NCI-H2196 (cell line): ENCODE data around the gene HMCN2.
"Not testable (repeated sequence)": the region's sequence is repeated elsewhere in the genome, so short reads cannot be mapped to it uniquely, and the experiment has no call there.

Experiments
- DNase-seq: peaks from one replicate; lab custom pipeline; 2025; ENCODE audit not compliant: unreplicated experiment; lab: John Stamatoyannopoulos, UW

The HMCN2 gene

GRCh38 chr9:130426883-130427282 lies 161.3 kb downstream of the HMCN2 start:
- DNase-seq: peak; percentile 5

GRCh38 chr9:130427326-130427725 lies 161.8 kb downstream of the HMCN2 start:
- no peak for DNase-seq

GRCh38 chr9:130428086-130428665 lies 162.6 kb downstream of the HMCN2 start:
- no peak for DNase-seq

- DNase-seq: no peak
Observed at GRCh38 chr9:130429381-130429780, 163.8 kb downstream of the HMCN2 start.

- no peak for DNase-seq
Observed at GRCh38 chr9:130429831-130430230, 164.3 kb downstream of the HMCN2 start.

- no peak for DNase-seq
Observed at GRCh38 chr9:130430232-130430631, 164.7 kb downstream of the HMCN2 start.

GRCh38 chr9:130430734-130431535 lies 165.4 kb downstream of the HMCN2 start:
- DNase-seq: no peak

- DNase-seq: no peak
Observed at GRCh38 chr9:130431536-130432303, 166.2 kb downstream of the HMCN2 start.

- no peak for DNase-seq
Observed at GRCh38 chr9:130432362-130432761, 166.8 kb downstream of the HMCN2 start.

GRCh38 chr9:130432796-130433167 lies 167.2 kb downstream of the HMCN2 start:
- no peak for DNase-seq

GRCh38 chr9:130433168-130433946 lies 167.8 kb downstream of the HMCN2 start:
- DNase-seq: no peak

- no peak for DNase-seq
Observed at GRCh38 chr9:130433947-130434262, 168.3 kb downstream of the HMCN2 start.

- not testable (repeated sequence) for DNase-seq
Observed at GRCh38 chr9:130434656-130435055, 169.1 kb downstream of the HMCN2 start.

GRCh38 chr9:130437011-130437789 lies 171.6 kb downstream of the HMCN2 start:
- DNase-seq: no peak

- DNase-seq: no peak
Observed at GRCh38 chr9:130438382-130438981, 172.9 kb downstream of the HMCN2 start.

- no peak for DNase-seq
Observed at GRCh38 chr9:130441031-130441430, 175.5 kb downstream of the HMCN2 start.

- DNase-seq: no peak
Observed at GRCh38 chr9:130442746-130443455, 177.3 kb downstream of the HMCN2 start.

- no peak for DNase-seq
Observed at GRCh38 chr9:130443456-130443801, 177.9 kb downstream of the HMCN2 start.

GRCh38 chr9:130443840-130444492 lies 178.4 kb downstream of the HMCN2 start:
- DNase-seq: no peak
